SK-N-MC (cell line): ENCODE data around the gene WFDC9.
"Not testable (repeated sequence)": the region's sequence is repeated elsewhere in the genome, so short reads cannot be mapped to it uniquely, and the experiment has no call there.

Experiments used
- DNase-seq: peaks from one replicate; pipeline ENCODE4 v3.0.0-alpha.2; 2011; ENCODE audit warnings: low read depth, low spot score
- H3K27ac ChIP-seq: fragments of 200-600 bp; sonication (generic); 2 replicates; pipeline ENCODE4 v1.5.1; 2016; ENCODE audit warnings: mixed run types
- H3K36me3 ChIP-seq: fragments of 200-600 bp; sonication (generic); 2 replicates; pipeline ENCODE4 v1.6.1; 2017; ENCODE audit warnings: antibody characterized with exemption, low read length, mixed read lengths; ENCODE audit not compliant: insufficient read depth
- H3K4me3 ChIP-seq: fragments of 200-600 bp; sonication (generic); 2 replicates; pipeline ENCODE4 v1.5.1; 2016
- H3K9ac ChIP-seq: fragments of 200-600 bp; sonication (generic); 2 replicates; pipeline ENCODE4 v1.8.0; 2017; ENCODE audit warnings: mixed run types, mixed read lengths; ENCODE audit not compliant: insufficient read length
- H3K9me3 ChIP-seq: fragments of 200-600 bp; sonication (generic); 2 replicates; pipeline ENCODE4 v1.6.1; 2017; ENCODE audit warnings: low read depth, mild to moderate bottlenecking, antibody characterized with exemption, low read length, moderate library complexity, mixed read lengths
- EZH2 ChIP-seq: fragments of 200-600 bp; sonication (generic); IDR thresholded peaks from one replicate; pipeline ENCODE4 v1.6.1; 2017; ENCODE audit warnings: antibody characterized with exemption
- FOXP2 ChIP-seq: optimal IDR thresholded peaks from 2 replicates; pipeline ENCODE3; 2011; ENCODE audit warnings: mild to moderate bottlenecking, moderate library complexity; ENCODE audit not compliant: insufficient read depth; ENCODE audit errors: extremely low read length, control extremely low read depth
- POLR2AphosphoS5 ChIP-seq: IDR thresholded peaks from 2 replicates; pipeline ENCODE4 v1.6.1; 2012; ENCODE audit warnings: mild to moderate bottlenecking, low read depth, low read length, borderline replicate concordance

Gene WFDC9

DNA sequence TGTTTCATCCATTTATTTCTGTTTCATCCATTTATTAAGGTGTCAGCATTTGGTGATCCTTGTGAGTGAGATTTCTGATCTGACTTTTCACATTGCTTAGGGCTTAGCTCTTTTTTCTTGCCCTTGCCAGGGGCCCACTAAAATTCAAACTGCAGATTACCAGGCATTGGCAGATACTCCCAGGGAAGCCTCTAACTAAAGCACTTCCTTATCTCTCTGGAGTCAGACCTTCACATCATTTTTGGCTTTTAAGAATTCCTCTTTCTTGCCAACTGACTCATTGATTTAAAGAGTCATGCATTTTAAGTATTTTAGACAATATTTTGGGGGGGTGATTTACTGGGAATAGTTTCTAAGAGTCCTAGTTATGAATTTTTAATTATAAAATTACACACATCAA lies 49.4 kb downstream of the WFDC9 start:
- H3K9me3 ChIP-seq: no peaks in the 10 kb centered on the region
- DNase-seq: no peak
- TF ChIP-seq POLR2AphosphoS5 (no peak), FOXP2 (no peak), EZH2 (no peak)

DNA sequence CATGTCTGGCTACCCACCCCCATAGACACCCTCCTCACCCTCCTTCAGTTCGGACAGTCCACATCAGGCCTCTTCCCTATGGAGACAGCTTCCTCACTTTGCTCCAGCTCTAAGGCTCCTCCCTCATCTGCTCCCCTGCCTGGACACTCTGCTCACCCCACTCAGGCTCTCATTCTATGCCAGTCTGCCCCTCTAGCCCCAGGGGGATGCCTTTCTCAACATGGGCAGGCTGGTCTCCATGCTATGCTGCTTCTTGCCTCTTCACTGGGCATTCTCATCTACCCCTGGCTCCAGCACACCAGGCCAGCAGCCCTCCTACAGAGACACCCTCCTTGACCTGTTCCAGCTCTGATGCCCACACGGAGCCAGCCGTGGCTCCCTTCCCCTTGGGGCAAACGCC lies 51.9 kb downstream of the WFDC9 start, which contains the start of gene WFDC8:
WFDC8 (minus strand) TSS at position 101 of the 400 bp plus-strand sequence; CDS start at position 64, 37 bp downstream.
- Histone ChIP-seq H3K9ac (no peak within 1 kb of the TSS), H3K27ac (no peak within 1 kb of the TSS), H3K9me3 (no peaks in the 10 kb centered on the region), H3K4me3 (no peak within 1 kb of the TSS), H3K36me3 (no peaks in the 10 kb centered on the region)
- DNase-seq: no peak
- TF ChIP-seq EZH2 (no peak), FOXP2 (no peak), POLR2AphosphoS5 (no peak)

More for the DNA sequence above, 49.4 kb downstream of the WFDC9 start:
- no peak overlapping the region for H3K27ac ChIP-seq
- no peaks in the 10 kb centered on the region for H3K36me3 ChIP-seq
- H3K4me3 ChIP-seq: no peak overlapping the region
- H3K9ac ChIP-seq: no peak overlapping the region

GRCh38 chr20:45578231-45578630 lies 52.9 kb downstream of the WFDC9 start:
- Histone ChIP-seq H3K36me3 (no peaks in the 10 kb centered on the region), H3K27ac (no peak overlapping the region), H3K9me3 (no peaks in the 10 kb centered on the region), H3K4me3 (no peak overlapping the region), H3K9ac (no peak overlapping the region)
- TF ChIP-seq FOXP2: no peak
- no peak for TF ChIP-seq EZH2
- DNase-seq: no peak

GRCh38 chr20:45576995-45577394 lies 54.1 kb downstream of the WFDC9 start:
- H3K27ac ChIP-seq: no peak overlapping the region
- no peak overlapping the region for H3K4me3 ChIP-seq
- H3K36me3 ChIP-seq: no peaks in the 10 kb centered on the region
- H3K9me3 ChIP-seq: no peaks in the 10 kb centered on the region
- no peak for DNase-seq
- H3K9ac ChIP-seq: no peak overlapping the region
- TF ChIP-seq FOXP2 (no peak), EZH2 (no peak), POLR2AphosphoS5 (no peak)

GRCh38 chr20:45575931-45576330 lies 55.2 kb downstream of the WFDC9 start:
- no peak for DNase-seq
- Histone ChIP-seq H3K36me3 (no peaks in the 10 kb centered on the region), H3K4me3 (no peak overlapping the region), H3K9me3 (no peaks in the 10 kb centered on the region), H3K9ac (no peak overlapping the region), H3K27ac (no peak overlapping the region)
- TF ChIP-seq EZH2 (no peak), POLR2AphosphoS5 (no peak), FOXP2 (no peak)

GRCh38 chr20:45569650-45570049 lies 61.4 kb downstream of the WFDC9 start:
- not testable (repeated sequence) for H3K27ac ChIP-seq, DNase-seq, H3K36me3 ChIP-seq, H3K9me3 ChIP-seq, H3K9ac ChIP-seq, H3K4me3 ChIP-seq

DNA sequence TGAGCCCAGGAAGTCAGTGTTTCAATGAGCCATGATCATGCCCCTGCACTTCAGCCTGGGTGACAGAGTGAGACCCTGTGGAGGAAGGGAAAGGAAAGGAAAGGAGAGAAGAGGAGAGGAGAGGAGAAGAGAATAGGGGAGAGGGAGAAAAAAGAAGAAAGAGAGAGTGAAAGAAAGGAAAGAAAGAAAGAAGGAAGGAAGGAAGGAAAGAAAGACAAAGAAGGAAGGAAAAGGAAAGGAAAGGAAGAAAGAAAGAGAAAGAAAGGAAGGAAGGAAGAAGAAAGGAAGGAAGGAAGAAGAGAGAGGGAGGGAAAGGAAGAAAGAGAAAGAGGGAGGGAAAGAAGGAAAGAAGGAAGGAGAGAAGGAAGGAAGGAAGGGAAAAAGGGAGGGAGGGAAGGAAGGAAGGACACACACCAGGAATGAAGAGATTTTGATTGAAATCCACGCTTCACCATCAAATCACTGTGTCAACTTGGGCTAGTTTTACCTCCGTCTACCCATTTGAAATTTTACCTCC lies 66.3 kb downstream of the WFDC9 start:
- H3K4me3 ChIP-seq: no peak overlapping the region
- no peak overlapping the region for H3K27ac ChIP-seq
- DNase-seq: no peak
- H3K9me3 ChIP-seq: no peaks in the 10 kb centered on the region
- H3K9ac ChIP-seq: no peak overlapping the region
- no peak for TF ChIP-seq EZH2
- no peak for TF ChIP-seq POLR2AphosphoS5
- TF ChIP-seq FOXP2: no peak
- no peaks in the 10 kb centered on the region for H3K36me3 ChIP-seq
